Activated naive CD4-positive, alpha-beta T cell treated with anti-CD3 and anti-CD28 coated beads, Interleukin-2, amount 10 ng/mL, durations not matched to agents 7 days and 5 days (primary cell): ENCODE results near the gene CADPS.

Experiments
- CTCF ChIA-PET: fragments of 350-600 bp; sonication (Branson Sonifier 250); formaldehyde crosslinking; loops from one replicate; lab custom pipeline; 2021; ENCODE audit warnings: antibody characterized with exemption; lab: Charles Lee
- DNase-seq: peaks from one replicate; pipeline ENCODE4 v3.0.0-alpha.2; 2020
- H3K27ac Mint-ChIP-seq: one replicate; pipeline ENCODE4 v1.8.0; 2021; ENCODE audit warnings: mild to moderate bottlenecking, moderate library complexity, mixed read lengths
- H3K27me3 Mint-ChIP-seq: one replicate; pipeline ENCODE4 v1.8.0; 2021; ENCODE audit warnings: mild to moderate bottlenecking, mixed read lengths
- H3K36me3 Mint-ChIP-seq: one replicate; pipeline ENCODE4 v1.8.0; 2021; ENCODE audit warnings: mixed read lengths
- H3K4me1 Mint-ChIP-seq: one replicate; pipeline ENCODE4 v1.8.0; 2021; ENCODE audit warnings: mixed read lengths
- H3K4me3 Mint-ChIP-seq: one replicate; pipeline ENCODE4 v1.8.0; 2021; ENCODE audit warnings: mild to moderate bottlenecking, moderate library complexity, mixed read lengths
- H3K9me3 Mint-ChIP-seq: one replicate; pipeline ENCODE4 v1.8.0; 2021; ENCODE audit warnings: mixed read lengths

The CADPS gene

DNA sequence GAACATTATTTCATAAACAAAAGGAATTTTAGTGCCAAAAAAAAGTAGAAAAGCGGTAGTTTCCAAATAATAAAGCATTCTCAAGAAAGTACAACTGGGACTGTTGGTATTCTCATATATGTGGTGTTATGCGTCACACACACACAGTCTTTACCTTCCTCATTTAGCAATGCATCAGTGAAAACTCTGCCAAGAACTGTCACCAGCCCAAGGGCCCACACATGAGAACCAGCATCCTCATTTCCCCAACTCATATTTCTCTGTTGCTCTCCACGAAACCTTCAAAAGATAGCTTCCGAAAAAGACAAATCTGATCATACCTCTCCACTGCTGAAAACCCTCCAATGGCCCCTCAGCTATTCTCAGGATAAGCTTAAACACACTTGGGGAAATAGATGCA lies 150.7 kb downstream of the CADPS start:
- DNase-seq: no peak
- Mint-ChIP-seq H3K4me1 (no peaks in the 10 kb centered on the region), H3K36me3 (no peaks in the 10 kb centered on the region), H3K27ac (no peak overlapping the region), H3K4me3 (no peak overlapping the region), H3K9me3 (no peaks in the 10 kb centered on the region), H3K27me3 (no peaks in the 10 kb centered on the region)
- CTCF ChIA-PET: no interaction called here

GRCh38 chr3:62723914-62724217 lies 151.3 kb downstream of the CADPS start:
- CTCF ChIA-PET: interaction anchor here (0.6 kb wide), 1 partner anchor 928 kb away, joined by 3 read pairs; no protein-coding TSS in a partner anchor
- Mint-ChIP-seq H3K27ac (no peak overlapping the region), H3K36me3 (no peaks in the 10 kb centered on the region), H3K27me3 (no peaks in the 10 kb centered on the region), H3K4me3 (no peak overlapping the region), H3K9me3 (no peaks in the 10 kb centered on the region), H3K4me1 (no peaks in the 10 kb centered on the region)
- DNase-seq: no peak

- CTCF ChIA-PET: interaction anchor here (0.6 kb wide), 1 partner anchor 929 kb away, joined by 3 read pairs; no protein-coding TSS in a partner anchor
Observed at GRCh38 chr3:62723166-62723913, 151.9 kb downstream of the CADPS start.

DNA sequence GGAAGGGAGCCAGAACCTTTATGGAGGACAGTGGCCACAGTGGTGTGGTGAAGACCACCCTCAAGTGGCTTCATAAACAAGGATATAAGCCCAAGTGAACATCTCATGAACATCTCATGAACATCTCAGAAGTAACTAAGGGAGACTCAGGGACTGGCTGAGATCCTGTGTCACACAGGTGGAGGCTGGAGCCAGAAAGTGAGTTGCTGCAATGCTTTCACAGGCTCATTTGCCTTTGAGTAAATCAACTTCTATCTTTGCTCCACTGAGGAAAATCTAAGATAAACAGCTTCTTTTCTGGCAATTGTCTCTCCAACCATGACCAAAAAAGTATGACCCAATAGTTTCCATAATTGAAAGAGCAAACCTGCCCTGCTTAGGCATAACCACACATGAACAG lies 152.9 kb downstream of the CADPS start:
- Mint-ChIP-seq H3K9me3 (no peaks in the 10 kb centered on the region), H3K27me3 (no peaks in the 10 kb centered on the region)

More at GRCh38 chr3:62723166-62723913, 151.9 kb downstream of the CADPS start:
- no peaks in the 10 kb centered on the region for H3K4me1 Mint-ChIP-seq
- H3K27me3 Mint-ChIP-seq: no peaks in the 10 kb centered on the region
- H3K27ac Mint-ChIP-seq: no peak overlapping the region
- H3K36me3 Mint-ChIP-seq: no peaks in the 10 kb centered on the region
- no peak overlapping the region for H3K4me3 Mint-ChIP-seq
- H3K9me3 Mint-ChIP-seq: no peaks in the 10 kb centered on the region
- DNase-seq: no peak

DNA sequence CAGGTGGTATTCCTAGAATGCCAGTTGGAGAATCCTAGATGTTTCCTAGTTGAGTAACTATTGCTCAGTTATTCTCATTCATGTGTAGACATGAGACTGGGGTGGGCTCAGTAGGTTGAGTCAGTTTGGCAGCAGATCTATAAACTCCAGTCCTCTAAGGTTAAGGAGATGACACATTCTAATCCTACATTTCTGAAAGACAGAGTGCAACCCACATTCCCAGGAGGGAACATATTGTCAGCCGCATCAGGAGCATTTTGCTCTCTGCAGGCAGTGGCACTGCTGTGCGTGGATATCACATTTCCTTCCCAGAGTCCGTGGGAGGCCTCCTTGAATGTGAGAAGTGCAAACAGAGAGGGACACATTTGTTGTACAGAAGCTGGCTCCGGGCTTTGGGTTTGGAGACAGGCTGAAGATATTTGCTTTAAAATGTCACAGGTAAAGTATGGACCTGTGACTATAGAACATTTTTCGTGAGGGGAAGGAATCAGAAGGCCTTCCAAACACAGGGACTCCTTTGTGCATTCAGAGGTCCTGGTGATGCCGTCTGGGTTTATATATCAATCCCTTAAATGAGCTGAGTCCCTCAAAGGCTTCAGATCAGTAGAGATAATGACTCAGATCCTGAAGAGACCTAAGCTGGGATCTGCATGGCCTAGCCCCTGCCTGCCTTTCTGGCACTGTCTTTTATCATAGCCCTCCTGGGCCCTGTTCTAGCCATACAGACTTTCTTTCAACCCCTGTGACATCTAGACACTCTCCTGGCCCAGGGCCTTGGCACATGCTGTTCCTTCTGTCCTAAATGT lies 156.5 kb downstream of the CADPS start:
- Mint-ChIP-seq H3K4me3 (no peak overlapping the region), H3K27ac (no peak overlapping the region), H3K9me3 (no peaks in the 10 kb centered on the region), H3K4me1 (no peaks in the 10 kb centered on the region), H3K36me3 (no peaks in the 10 kb centered on the region), H3K27me3 (no peaks in the 10 kb centered on the region)
- CTCF ChIA-PET: no interaction called here
- no peak for DNase-seq

More for the DNA sequence above, 152.9 kb downstream of the CADPS start:
- no peak for DNase-seq
- no peaks in the 10 kb centered on the region for H3K36me3 Mint-ChIP-seq
- H3K27ac Mint-ChIP-seq: no peak overlapping the region
- no peak overlapping the region for H3K4me3 Mint-ChIP-seq
- no peaks in the 10 kb centered on the region for H3K4me1 Mint-ChIP-seq
- CTCF ChIA-PET: no interaction called here

DNA sequence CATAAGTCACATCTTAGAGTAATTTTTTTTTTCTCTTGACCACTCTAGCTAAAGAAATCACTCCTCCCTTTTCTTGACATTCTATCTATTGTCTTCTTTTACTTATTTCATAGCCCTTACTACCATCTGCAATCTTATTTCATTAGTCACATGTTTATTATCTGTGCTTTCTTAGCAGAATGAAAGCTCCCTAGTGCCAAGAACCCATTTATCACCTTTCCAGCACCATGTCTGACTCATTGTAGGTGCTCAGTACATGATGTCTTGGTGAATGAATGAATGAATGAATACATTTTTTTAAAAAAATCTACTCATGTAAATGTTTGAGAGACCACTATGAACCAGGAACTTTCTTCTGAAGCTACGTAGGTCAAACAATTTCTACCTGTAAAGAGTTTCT lies 157.2 kb downstream of the CADPS start:
- Mint-ChIP-seq H3K36me3 (no peaks in the 10 kb centered on the region), H3K4me3 (no peak overlapping the region), H3K27me3 (no peaks in the 10 kb centered on the region)

GRCh38 chr3:62712746-62713145 lies 162.5 kb downstream of the CADPS start:
- CTCF ChIA-PET: no interaction called here
- Mint-ChIP-seq H3K4me1 (no peaks in the 10 kb centered on the region), H3K9me3 (no peaks in the 10 kb centered on the region), H3K4me3 (no peak overlapping the region), H3K27ac (no peak overlapping the region), H3K27me3 (no peaks in the 10 kb centered on the region), H3K36me3 (no peaks in the 10 kb centered on the region)
- DNase-seq: no peak

More for the DNA sequence above, 157.2 kb downstream of the CADPS start:
- no peak for DNase-seq
- CTCF ChIA-PET: no interaction called here
- H3K27ac Mint-ChIP-seq: no peak overlapping the region
- H3K9me3 Mint-ChIP-seq: no peaks in the 10 kb centered on the region
- H3K4me1 Mint-ChIP-seq: no peaks in the 10 kb centered on the region

DNA sequence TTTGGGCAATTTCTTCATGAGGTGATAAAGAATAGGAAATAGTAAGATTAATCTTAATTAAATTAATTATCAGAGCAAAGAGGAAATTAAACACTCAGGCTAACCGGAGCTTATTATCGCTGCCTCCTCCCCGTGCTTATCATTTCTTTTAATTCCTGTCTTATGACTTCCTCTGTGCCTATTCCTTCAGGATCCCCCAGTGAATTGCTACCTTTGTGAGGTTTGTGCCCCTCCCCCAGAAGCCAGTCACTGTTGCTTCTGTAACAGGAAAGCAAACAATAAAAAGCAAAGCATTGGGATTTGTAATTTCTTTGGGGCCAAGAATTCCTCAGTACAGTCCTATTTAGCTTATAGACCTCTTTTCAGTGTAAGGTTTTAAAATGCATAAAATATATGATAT lies 164.5 kb downstream of the CADPS start:
- no peak for DNase-seq
- Mint-ChIP-seq H3K9me3 (no peaks in the 10 kb centered on the region), H3K4me3 (no peak overlapping the region), H3K27me3 (no peaks in the 10 kb centered on the region), H3K27ac (no peak overlapping the region), H3K4me1 (no peaks in the 10 kb centered on the region), H3K36me3 (no peaks in the 10 kb centered on the region)
- CTCF ChIA-PET: no interaction called here

DNA sequence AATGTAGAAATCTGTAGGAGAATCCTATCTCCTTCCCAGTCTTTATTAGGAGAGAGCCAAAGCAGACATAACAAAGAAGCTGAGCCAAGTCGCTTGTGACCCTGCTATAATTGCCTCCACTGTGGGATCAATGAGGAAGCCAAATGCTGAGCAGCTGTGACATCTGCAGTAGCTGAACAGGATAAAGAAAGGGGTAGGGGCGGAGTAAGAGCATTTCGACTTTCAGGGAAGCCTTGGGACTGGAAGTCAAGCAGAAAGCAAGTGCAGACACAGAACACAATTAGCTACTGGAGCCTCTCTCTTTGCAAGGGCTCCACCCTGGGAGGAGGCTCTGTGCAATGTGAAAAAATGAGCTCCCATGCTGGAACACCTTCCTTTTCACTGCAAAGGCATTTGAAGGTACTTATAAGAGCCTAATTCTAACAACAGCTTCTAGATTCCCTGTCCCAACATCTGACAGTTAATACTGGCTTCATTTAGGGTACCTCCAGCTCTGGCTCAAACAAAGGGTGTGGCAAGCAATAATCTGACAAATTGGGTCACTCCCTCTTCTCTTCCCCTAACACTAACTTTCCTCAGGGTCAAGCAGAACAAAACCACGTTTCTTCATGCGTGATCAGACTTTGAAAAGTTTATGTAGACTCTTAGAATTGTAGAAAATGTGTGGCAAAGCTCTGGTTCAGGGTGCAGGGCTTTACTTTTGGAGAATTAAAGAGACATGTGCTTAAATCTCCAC lies 166.4 kb downstream of the CADPS start:
- Mint-ChIP-seq H3K27ac (no peak overlapping the region), H3K9me3 (no peaks in the 10 kb centered on the region), H3K4me1 (no peaks in the 10 kb centered on the region), H3K36me3 (no peaks in the 10 kb centered on the region), H3K27me3 (no peaks in the 10 kb centered on the region), H3K4me3 (no peak overlapping the region)
- no peak for DNase-seq
- CTCF ChIA-PET: no interaction called here

GRCh38 chr3:62705721-62706120 lies 169.5 kb downstream of the CADPS start:
- no peaks in the 10 kb centered on the region for H3K27me3 Mint-ChIP-seq

DNA sequence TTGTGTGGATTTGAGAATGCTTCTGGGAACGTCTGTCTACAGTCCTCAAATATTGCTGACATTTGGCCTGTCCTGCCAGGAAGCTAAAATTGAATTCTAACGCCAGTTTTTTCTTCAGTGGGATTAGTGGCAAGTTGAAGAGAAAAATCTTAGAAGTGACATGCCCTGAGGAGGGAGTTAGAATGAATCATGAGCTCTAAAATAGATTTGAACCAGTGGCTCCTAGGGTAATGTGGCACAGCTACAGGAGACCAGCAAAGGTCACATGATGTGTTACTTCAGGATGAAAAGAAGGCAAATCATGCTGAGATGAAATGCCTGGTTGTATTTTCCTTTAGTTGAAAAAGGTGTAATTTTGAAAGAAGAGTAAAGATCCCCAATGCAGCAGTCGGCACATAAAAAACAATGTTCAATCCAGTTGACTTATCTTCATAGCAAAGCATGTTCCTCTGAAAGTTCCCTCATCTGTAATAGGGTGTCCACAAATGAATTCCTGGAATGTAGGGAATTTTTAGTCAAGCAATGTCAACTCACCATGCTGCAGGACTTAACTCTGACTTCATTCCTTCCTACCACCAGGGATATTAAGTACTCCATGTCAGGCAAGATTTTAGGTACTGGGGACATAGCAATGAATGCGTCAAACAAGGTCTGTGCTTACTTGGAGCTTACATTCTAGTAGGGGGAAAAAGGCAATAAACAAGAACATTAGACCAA lies 171.6 kb downstream of the CADPS start:
- Mint-ChIP-seq H3K9me3 (no peaks in the 10 kb centered on the region), H3K36me3 (no peaks in the 10 kb centered on the region), H3K27ac (no peak overlapping the region), H3K4me3 (no peak overlapping the region), H3K27me3 (no peaks in the 10 kb centered on the region), H3K4me1 (no peaks in the 10 kb centered on the region)
- CTCF ChIA-PET: no interaction called here
- DNase-seq: no peak

More at GRCh38 chr3:62705721-62706120, 169.5 kb downstream of the CADPS start:
- H3K4me1 Mint-ChIP-seq: no peaks in the 10 kb centered on the region
- H3K27ac Mint-ChIP-seq: no peak overlapping the region
- DNase-seq: no peak
- H3K36me3 Mint-ChIP-seq: no peaks in the 10 kb centered on the region
- CTCF ChIA-PET: no interaction called here
- no peak overlapping the region for H3K4me3 Mint-ChIP-seq
- no peaks in the 10 kb centered on the region for H3K9me3 Mint-ChIP-seq

GRCh38 chr3:62700357-62700756 lies 174.9 kb downstream of the CADPS start:
- CTCF ChIA-PET: no interaction called here
- Mint-ChIP-seq H3K4me1 (no peaks in the 10 kb centered on the region), H3K9me3 (no peaks in the 10 kb centered on the region), H3K27ac (no peak overlapping the region), H3K4me3 (no peak overlapping the region), H3K27me3 (no peaks in the 10 kb centered on the region), H3K36me3 (no peaks in the 10 kb centered on the region)
- no peak for DNase-seq

DNA sequence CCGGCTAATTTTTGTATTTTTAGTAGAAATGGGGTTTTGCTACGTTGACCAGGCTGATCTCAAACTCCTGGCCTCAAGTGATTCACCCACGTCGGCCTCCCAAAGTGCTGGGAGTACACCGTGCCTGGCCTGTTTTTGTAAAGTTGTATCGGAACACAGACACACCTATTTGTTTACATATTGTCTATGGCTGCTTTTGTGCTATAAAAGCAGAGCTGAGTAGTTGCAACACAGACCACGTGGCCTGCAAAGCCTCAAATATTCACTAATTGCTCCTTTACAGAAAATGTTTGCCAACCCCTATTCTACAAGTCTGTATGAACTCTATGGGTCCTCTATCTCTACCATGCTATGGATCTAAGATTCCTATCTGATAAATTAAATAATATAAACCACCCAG lies 175.5 kb downstream of the CADPS start:
- Mint-ChIP-seq H3K27me3 (no peaks in the 10 kb centered on the region), H3K4me3 (no peak overlapping the region), H3K9me3 (no peaks in the 10 kb centered on the region), H3K4me1 (no peaks in the 10 kb centered on the region), H3K36me3 (no peaks in the 10 kb centered on the region), H3K27ac (no peak overlapping the region)
- DNase-seq: no peak
- CTCF ChIA-PET: interaction anchor here (0.6 kb wide), 1 partner anchor 74 kb away, joined by 3 read pairs; no protein-coding TSS in a partner anchor

GRCh38 chr3:62696011-62696410 lies 179.2 kb downstream of the CADPS start:
- Mint-ChIP-seq H3K9me3 (no peaks in the 10 kb centered on the region), H3K36me3 (no peaks in the 10 kb centered on the region), H3K4me1 (no peaks in the 10 kb centered on the region), H3K27me3 (no peaks in the 10 kb centered on the region), H3K27ac (no peak overlapping the region), H3K4me3 (no peak overlapping the region)
- DNase-seq: no peak
- CTCF ChIA-PET: no interaction called here
